Astrocyte (in vitro differentiated cells and primary cell): ENCODE data around the gene ARSK. TPM values are rescaled to one million over a fixed set of nuclear protein-coding genes. Genes with fewer than 3 reads are reported as not detected.

ENCODE experiments used
- DNase-seq: peaks from one replicate; pipeline ENCODE4 v3.0.0-alpha.2; 2010; ENCODE audit warnings: low read depth
- FAIRE-seq: peaks from 2 replicates; lab custom pipeline; 2011; peaks lifted over from hg19 to GRCh38; lab: Jason Lieb, UNC
- H2AFZ ChIP-seq: 2 replicates; pipeline ENCODE4 v1.6.0; 2012; ENCODE audit warnings: low read depth, low read length, inconsistent platforms
- H3K27ac ChIP-seq: 2 replicates; pipeline ENCODE4 v1.5.1; 2011; ENCODE audit warnings: low read depth, low read length, inconsistent platforms
- H3K27me3 ChIP-seq: 2 replicates; pipeline ENCODE4 v1.6.0; 2011; ENCODE audit warnings: low read length, inconsistent platforms; ENCODE audit not compliant: insufficient read depth
- H3K36me3 ChIP-seq: 2 replicates; pipeline ENCODE4 v1.5.1; 2011; ENCODE audit warnings: low read length, inconsistent platforms; ENCODE audit not compliant: insufficient read depth
- H3K4me1 ChIP-seq: 2 replicates; pipeline ENCODE4 v1.5.1; 2011; ENCODE audit warnings: low read length, inconsistent platforms; ENCODE audit not compliant: insufficient read depth
- H3K4me2 ChIP-seq: 2 replicates; pipeline ENCODE4 v1.6.0; 2012; ENCODE audit warnings: low read length, inconsistent platforms
- H3K4me3 ChIP-seq: 2 replicates; pipeline ENCODE4 v1.5.1; 2011; ENCODE audit warnings: low read depth, mild to moderate bottlenecking, low read length, inconsistent platforms; ENCODE audit not compliant: insufficient read depth
- H3K79me2 ChIP-seq: 2 replicates; pipeline ENCODE4 v1.6.0; 2012; ENCODE audit warnings: mild to moderate bottlenecking, low read length, inconsistent platforms; ENCODE audit not compliant: insufficient read depth
- H3K9ac ChIP-seq: 2 replicates; pipeline ENCODE4 v1.6.0; 2012; ENCODE audit warnings: mild to moderate bottlenecking, low read length, inconsistent platforms
- H3K9me3 ChIP-seq: 2 replicates; pipeline ENCODE4 v1.5.1; 2012; ENCODE audit warnings: low read depth, mild to moderate bottlenecking, low read length, inconsistent platforms; ENCODE audit not compliant: insufficient read depth
- H4K20me1 ChIP-seq: 2 replicates; pipeline ENCODE4 v1.6.0; 2012; ENCODE audit warnings: low read length, inconsistent platforms; ENCODE audit not compliant: insufficient read depth
- H3K27ac Mint-ChIP-seq: one replicate; pipeline ENCODE4 v1.8.0; 2021; ENCODE audit warnings: mild to moderate bottlenecking, mixed read lengths; ENCODE audit not compliant: unreplicated experiment
- H3K27me3 Mint-ChIP-seq: one replicate; pipeline ENCODE4 v1.8.0; 2021; ENCODE audit warnings: low read depth, mixed read lengths; ENCODE audit not compliant: unreplicated experiment
- H3K36me3 Mint-ChIP-seq: one replicate; pipeline ENCODE4 v1.8.0; 2021; ENCODE audit warnings: low read depth, mixed read lengths; ENCODE audit not compliant: unreplicated experiment
- H3K4me1 Mint-ChIP-seq: one replicate; pipeline ENCODE4 v1.8.0; 2021; ENCODE audit warnings: low read depth, mixed read lengths; ENCODE audit not compliant: unreplicated experiment
- H3K4me3 Mint-ChIP-seq: one replicate; pipeline ENCODE4 v1.8.0; 2021; ENCODE audit warnings: mild to moderate bottlenecking, moderate library complexity, mixed read lengths; ENCODE audit not compliant: unreplicated experiment
- H3K9me3 Mint-ChIP-seq: one replicate; pipeline ENCODE4 v1.8.0; 2021; ENCODE audit warnings: mild to moderate bottlenecking, mixed read lengths; ENCODE audit not compliant: unreplicated experiment
- CTCF ChIP-seq: IDR thresholded peaks from 2 replicates; pipeline ENCODE4 v1.5.1; 2011; ENCODE audit warnings: low read depth, mild to moderate bottlenecking, inconsistent platforms, low read length, moderate library complexity; ENCODE audit not compliant: insufficient read depth
- EZH2 ChIP-seq: IDR thresholded peaks from 2 replicates; pipeline ENCODE4 v1.6.1; 2012; ENCODE audit warnings: mild to moderate bottlenecking, low read length, inconsistent platforms; ENCODE audit not compliant: insufficient read depth
- total RNA-seq: library from RNA; stranded (reverse); gene quantifications from 2 replicates; pipeline ENCODE4 v1.2.1, GENCODE V29; 2021

The ARSK gene
- total RNA-seq, 1 donor from 2014 or later: 9.0 TPM

GRCh38 chr5:95533761-95534160 is 21.1 kb upstream of the ARSK start:
- Mint-ChIP-seq H3K4me3 (no peak overlapping the region), H3K27ac (peak overlapping the region; percentile 81), H3K9me3 (no peaks in the 10 kb centered on the region), H3K36me3 (peaks cover 9% of the 10 kb centered on the region), H3K27me3 (no peaks in the 10 kb centered on the region), H3K4me1 (peaks cover 38% of the 10 kb centered on the region)
- Histone ChIP-seq H3K27me3 (no peaks in the 10 kb centered on the region), H2AFZ (no peak overlapping the region), H4K20me1 (peaks cover 14% of the 10 kb centered on the region), H3K27ac (no peak overlapping the region), H3K36me3 (peaks cover 15% of the 10 kb centered on the region), H3K79me2 (peaks cover 11% of the 10 kb centered on the region), H3K9me3 (no peaks in the 10 kb centered on the region), H3K9ac (no peak overlapping the region), H3K4me3 (no peak overlapping the region), H3K4me1 (no peaks in the 10 kb centered on the region), H3K4me2 (no peak overlapping the region)
- no peak for FAIRE-seq
- no peak for DNase-seq
- TF ChIP-seq EZH2: no peak
- no peak for TF ChIP-seq CTCF

GRCh38 chr5:95537501-95537900 is 17.4 kb upstream of the ARSK start:
- Histone ChIP-seq H2AFZ (no peak overlapping the region), H3K27ac (no peak overlapping the region), H3K9ac (no peak overlapping the region), H3K4me3 (no peak overlapping the region), H3K4me2 (no peak overlapping the region), H3K36me3 (peaks cover 31% of the 10 kb centered on the region), H4K20me1 (peaks cover 16% of the 10 kb centered on the region), H3K27me3 (no peaks in the 10 kb centered on the region), H3K9me3 (no peaks in the 10 kb centered on the region), H3K4me1 (no peaks in the 10 kb centered on the region), H3K79me2 (peaks cover 6% of the 10 kb centered on the region)
- H3K4me3 Mint-ChIP-seq: no peak overlapping the region
- H3K36me3 Mint-ChIP-seq: peaks cover 12% of the 10 kb centered on the region
- no peaks in the 10 kb centered on the region for H3K9me3 Mint-ChIP-seq
- DNase-seq (no peak), FAIRE-seq (peak; percentile 72)
- no peak for TF ChIP-seq EZH2
- TF ChIP-seq CTCF: no peak
- H3K27me3 Mint-ChIP-seq: no peaks in the 10 kb centered on the region
- H3K27ac Mint-ChIP-seq: no peak overlapping the region
- H3K4me1 Mint-ChIP-seq: peaks cover 24% of the 10 kb centered on the region

- DNase-seq: no peak
- H3K4me1 Mint-ChIP-seq: peaks cover 6% of the 10 kb centered on the region
- FAIRE-seq: peak; percentile 39
- H3K79me2 ChIP-seq: peaks cover 20% of the 10 kb centered on the region
- peaks cover 50% of the 10 kb centered on the region for H3K36me3 ChIP-seq
- no peaks in the 10 kb centered on the region for H3K9me3 ChIP-seq
- H2AFZ ChIP-seq: no peak overlapping the region
- H3K4me1 ChIP-seq: no peaks in the 10 kb centered on the region
- peaks cover 16% of the 10 kb centered on the region for H3K36me3 Mint-ChIP-seq
- no peaks in the 10 kb centered on the region for H3K27me3 Mint-ChIP-seq
- H3K4me3 ChIP-seq: no peak overlapping the region
- no peak overlapping the region for H3K27ac ChIP-seq
- H3K4me3 Mint-ChIP-seq: peak overlapping the region; percentile 47
- no peak overlapping the region for H3K4me2 ChIP-seq
- peaks cover 8% of the 10 kb centered on the region for H4K20me1 ChIP-seq
- no peaks in the 10 kb centered on the region for H3K27me3 ChIP-seq
- TF ChIP-seq EZH2: no peak
- TF ChIP-seq CTCF: no peak
- no peaks in the 10 kb centered on the region for H3K9me3 Mint-ChIP-seq
- H3K27ac Mint-ChIP-seq: no peak overlapping the region
- H3K9ac ChIP-seq: no peak overlapping the region
Measured at GRCh38 chr5:95543017-95543705, 11.7 kb upstream of the ARSK start.
